Neuronal stem cell (in vitro differentiated cells): Measurements from ENCODE around the gene LRRC75A.
A peak's percentile ranks its signal among the peaks of the same experiment; 100 is the strongest.

Source experiments
- DNase-seq: peaks from one replicate; pipeline ENCODE4 v3.0.0-alpha.2; 2013; ENCODE audit warnings: low spot score
- H2AFZ ChIP-seq: one replicate; pipeline ENCODE4 v1.6.1; 2013; ENCODE audit warnings: mild to moderate bottlenecking, low read length, inconsistent platforms
- H2AK5ac ChIP-seq: 2 replicates; pipeline ENCODE4 v1.6.1; 2013; ENCODE audit warnings: low read depth, mild to moderate bottlenecking, inconsistent platforms, low read length, moderate library complexity, mixed read lengths
- H2BK120ac ChIP-seq: 2 replicates; pipeline ENCODE4 v1.6.1; 2013; ENCODE audit warnings: low read depth, mild to moderate bottlenecking, inconsistent platforms, low read length, moderate library complexity, mixed read lengths
- H2BK12ac ChIP-seq: one replicate; pipeline ENCODE4 v1.6.1; 2013; ENCODE audit warnings: low read length, inconsistent platforms
- H2BK15ac ChIP-seq: 2 replicates; pipeline ENCODE4 v1.6.1; 2013; ENCODE audit warnings: mild to moderate bottlenecking, low read length, inconsistent platforms, mixed read lengths
- H2BK5ac ChIP-seq: one replicate; pipeline ENCODE4 v1.6.1; 2013; ENCODE audit warnings: inconsistent platforms, mild to moderate bottlenecking, low read length, moderate library complexity
- H3K14ac ChIP-seq: one replicate; pipeline ENCODE4 v1.6.1; 2013; ENCODE audit warnings: low read length, inconsistent platforms
- H3K18ac ChIP-seq: 2 replicates; pipeline ENCODE4 v1.6.1; 2013; ENCODE audit warnings: low read length, inconsistent platforms
- H3K23ac ChIP-seq: 2 replicates; pipeline ENCODE4 v1.6.1; 2013; ENCODE audit warnings: low read depth, mild to moderate bottlenecking, mixed read lengths, low read length, inconsistent platforms; ENCODE audit not compliant: poor library complexity
- H3K27ac ChIP-seq: replicated peaks from 3 replicates; pipeline ENCODE4 v1.5.1; 2013; ENCODE audit warnings: low read length, inconsistent platforms
- H3K27me3 ChIP-seq, 3 experiments: 2 replicates each; pipeline ENCODE4 v1.6.1; 2013; ENCODE audit warnings: low read length in 3 of 3, mild to moderate bottlenecking in 2 of 3, inconsistent platforms in 1 of 3, low read depth in 1 of 3, mixed read lengths in 1 of 3, moderate library complexity in 1 of 3; ENCODE audit not compliant: control insufficient read depth in 3 of 3, insufficient read depth in 3 of 3
- H3K36me3 ChIP-seq, 2 donors: replicated peaks in 1 of 2; 2 replicates each; pipeline ENCODE4 v1.6.1; 2013; ENCODE audit warnings: low read length in 2 of 2; ENCODE audit not compliant: control insufficient read depth in 2 of 2, insufficient read depth in 2 of 2
- H3K4ac ChIP-seq: 2 replicates; pipeline ENCODE4 v1.6.1; 2013; ENCODE audit warnings: inconsistent platforms, mild to moderate bottlenecking, low read length, moderate library complexity
- H3K4me1 ChIP-seq, 2 donors: 1 replicate in 1 of 2; 2 replicates in 1 of 2; pipeline ENCODE4 v1.6.1; 2013; ENCODE audit warnings: low read length in 2 of 2, low read depth in 1 of 2; ENCODE audit not compliant: control insufficient read depth in 2 of 2, insufficient read depth in 1 of 2
- H3K4me2 ChIP-seq: one replicate; pipeline ENCODE4 v1.6.1; 2013; ENCODE audit warnings: mild to moderate bottlenecking, low read length, inconsistent platforms; ENCODE audit not compliant: insufficient read depth, poor library complexity, severe bottlenecking
- H3K4me3 ChIP-seq, 2 donors: 2 replicates each; pipeline ENCODE4 v1.5.1; 2013; ENCODE audit warnings: low read length in 2 of 2, mild to moderate bottlenecking in 2 of 2, inconsistent platforms in 1 of 2, moderate library complexity in 1 of 2
- H3K79me1 ChIP-seq: one replicate; pipeline ENCODE4 v1.6.1; 2013; ENCODE audit warnings: low read depth, mild to moderate bottlenecking, inconsistent platforms, low read length, moderate library complexity
- H3K9ac ChIP-seq: one replicate; pipeline ENCODE4 v1.6.1; 2013; ENCODE audit warnings: mild to moderate bottlenecking, low read depth, low read length, inconsistent platforms; ENCODE audit not compliant: poor library complexity
- H3K9me3 ChIP-seq, 2 donors: replicated peaks in 1 of 2; 2 replicates each; pipeline versions ENCODE3 to v1.6.1; 2013; ENCODE audit warnings: low read length in 2 of 2, mild to moderate bottlenecking in 2 of 2, inconsistent platforms in 1 of 2, low read depth in 1 of 2, mixed read lengths in 1 of 2, moderate library complexity in 1 of 2; ENCODE audit not compliant: control insufficient read depth in 2 of 2, insufficient read depth in 1 of 2
- H4K8ac ChIP-seq: one replicate; pipeline ENCODE4 v1.6.1; 2013; ENCODE audit warnings: low read depth, mild to moderate bottlenecking, inconsistent platforms, low read length, moderate library complexity
- H4K91ac ChIP-seq: one replicate; pipeline ENCODE4 v1.6.1; 2013; ENCODE audit warnings: low read length, low read depth, mild to moderate bottlenecking, inconsistent platforms; ENCODE audit not compliant: poor library complexity
- WGBS, 2 donors: extraction: QIAGEN DNeasy Blood & Tissue Kit; methylation state at CpG; one replicate each; pipeline ENCODE4 v1.1.7; 2013; ENCODE audit warnings: missing lambda C conversion rate in 2 of 2, mixed read lengths in 1 of 2; ENCODE audit not compliant: insufficient read length in 2 of 2, insufficient replicate concordance in 1 of 2; ENCODE audit errors: extremely low coverage in 2 of 2; 5-methylcytosine and 5-hydroxymethylcytosine counted together

Gene LRRC75A

DNA sequence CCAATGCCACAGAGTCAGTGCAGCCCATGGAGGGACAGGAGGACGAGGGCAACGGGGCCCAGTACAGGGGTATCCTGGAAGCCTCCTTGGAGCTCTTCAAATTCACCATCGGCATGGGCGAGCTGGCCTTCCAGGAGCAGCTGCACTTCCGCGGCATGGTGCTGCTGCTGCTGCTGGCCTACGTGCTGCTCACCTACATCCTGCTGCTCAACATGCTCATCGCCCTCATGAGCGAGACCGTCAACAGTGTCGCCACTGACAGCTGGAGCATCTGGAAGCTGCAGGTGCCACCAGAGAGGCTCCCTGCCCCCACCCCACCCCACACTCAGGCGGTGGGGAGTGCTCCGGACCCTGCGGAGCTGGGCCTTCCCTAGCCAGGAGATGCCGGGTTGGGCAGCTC is 60.0 kb downstream of the LRRC75A start:
- Histone ChIP-seq H2BK5ac (no peak overlapping the region), H4K8ac (no peak overlapping the region), H2AK5ac (peak overlapping the region; percentile 69), H4K91ac (peak overlapping the region; percentile 57), H3K9me3 (no peaks in the 10 kb centered on the region), H3K27ac (no peak overlapping the region), H3K23ac (peak overlapping the region; percentile 56), H3K4me2 (no peak overlapping the region), H2BK15ac (peak overlapping the region; percentile 42), H3K4me3 (no peak overlapping the region), H3K27me3 (peaks cover 0 to 4% (median 0%) of the 10 kb centered on the region in 3 experiments), H3K4me1 (peaks cover 3% of the 10 kb centered on the region in 2 donors), H3K14ac (no peak overlapping the region), H3K9ac (no peak overlapping the region), H3K36me3 (no peaks in the 10 kb centered on the region), H2AFZ (no peak overlapping the region), H3K18ac (peak overlapping the region; percentile 50), H2BK120ac (no peak overlapping the region), H3K79me1 (no peaks in the 10 kb centered on the region), H2BK12ac (peak overlapping the region; percentile 23), H3K4ac (no peak overlapping the region)
- no peak for DNase-seq
- no CpG with 5 or more reads among the region's 15 CpGs for WGBS, 2 donors

DNA sequence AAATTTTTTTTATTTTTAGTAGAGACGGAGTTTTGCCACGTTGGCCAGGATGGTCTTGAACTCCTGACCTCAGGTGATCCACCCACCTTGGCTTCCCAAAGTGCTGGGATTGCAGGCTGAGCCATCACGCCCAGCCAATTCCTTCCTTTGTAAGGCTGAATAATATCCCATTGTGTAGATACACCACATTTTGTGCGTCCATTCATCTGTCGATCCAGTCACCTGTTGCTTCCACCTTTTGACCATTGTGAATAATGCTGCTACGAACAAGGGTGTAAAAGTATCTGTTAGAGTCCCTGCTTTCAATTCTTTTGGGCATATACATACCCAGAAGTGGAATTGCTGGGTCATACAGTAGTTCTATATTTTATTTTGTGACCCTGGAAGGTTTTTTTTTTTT is 61.3 kb downstream of the LRRC75A start:
- Histone ChIP-seq H3K14ac (no peak overlapping the region), H3K9me3 (no peaks in the 10 kb centered on the region), H3K27me3 (peaks cover 0 to 4% (median 0%) of the 10 kb centered on the region in 3 experiments), H3K27ac (no peak overlapping the region), H3K4me2 (no peak overlapping the region), H4K91ac (no peak overlapping the region), H3K79me1 (no peaks in the 10 kb centered on the region), H3K9ac (no peak overlapping the region), H3K18ac (no peak overlapping the region), H3K4me1 (peaks cover 3% of the 10 kb centered on the region in 2 donors), H2BK5ac (no peak overlapping the region), H3K4me3 (no peak overlapping the region), H3K4ac (no peak overlapping the region), H2BK120ac (no peak overlapping the region), H4K8ac (no peak overlapping the region), H2AK5ac (no peak overlapping the region), H3K36me3 (no peaks in the 10 kb centered on the region), H2BK12ac (no peak overlapping the region), H2AFZ (no peak overlapping the region), H2BK15ac (no peak overlapping the region), H3K23ac (no peak overlapping the region)
- DNase-seq = no peak
- no CpG with 5 or more reads among the region's 6 CpGs for WGBS, 2 donors

DNA sequence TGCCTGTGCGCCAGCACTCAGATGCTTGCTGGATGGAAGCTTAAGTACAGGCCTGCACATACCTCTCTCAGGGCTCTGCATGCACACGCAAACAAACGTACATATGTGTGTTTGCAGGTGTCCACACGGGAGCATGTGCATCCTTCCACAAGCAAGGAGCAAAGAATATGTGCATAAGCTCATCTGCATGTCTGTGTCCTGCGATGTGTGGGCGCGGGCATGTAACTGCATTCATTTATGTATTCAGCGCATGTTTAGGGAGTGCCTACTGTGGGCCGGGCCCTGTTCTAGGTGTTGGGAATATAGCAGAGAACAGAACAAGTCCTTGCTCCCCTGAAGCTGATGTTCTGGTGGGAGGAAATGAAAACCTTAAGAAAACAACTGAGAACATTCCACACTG is 62.9 kb downstream of the LRRC75A start:
- no peaks in the 10 kb centered on the region for H3K79me1 ChIP-seq
- no peak overlapping the region for H4K91ac ChIP-seq
- peak overlapping the region; percentile 8 for H2AFZ ChIP-seq
- no peak overlapping the region for H3K9ac ChIP-seq
- H4K8ac ChIP-seq = no peak overlapping the region
- DNase-seq = no peak
- H2BK12ac ChIP-seq = no peak overlapping the region
- no CpG with 5 or more reads among the region's 9 CpGs for WGBS, 2 donors
- H3K4me1 ChIP-seq = no peaks in the 10 kb centered on the region
- H3K9me3 ChIP-seq = no peaks in the 10 kb centered on the region
- H3K27me3 ChIP-seq = no peaks in the 10 kb centered on the region
- no peak overlapping the region for H3K4me2 ChIP-seq
- no peak overlapping the region for H2AK5ac ChIP-seq
- no peak overlapping the region for H3K27ac ChIP-seq
- no peaks in the 10 kb centered on the region for H3K36me3 ChIP-seq
- H3K18ac ChIP-seq = no peak overlapping the region
- H2BK120ac ChIP-seq = no peak overlapping the region
- no peak overlapping the region for H2BK15ac ChIP-seq
- no peak overlapping the region for H2BK5ac ChIP-seq
- no peak overlapping the region for H3K4ac ChIP-seq
- no peak overlapping the region for H3K23ac ChIP-seq
- no peak overlapping the region for H3K4me3 ChIP-seq
- no peak overlapping the region for H3K14ac ChIP-seq

DNA sequence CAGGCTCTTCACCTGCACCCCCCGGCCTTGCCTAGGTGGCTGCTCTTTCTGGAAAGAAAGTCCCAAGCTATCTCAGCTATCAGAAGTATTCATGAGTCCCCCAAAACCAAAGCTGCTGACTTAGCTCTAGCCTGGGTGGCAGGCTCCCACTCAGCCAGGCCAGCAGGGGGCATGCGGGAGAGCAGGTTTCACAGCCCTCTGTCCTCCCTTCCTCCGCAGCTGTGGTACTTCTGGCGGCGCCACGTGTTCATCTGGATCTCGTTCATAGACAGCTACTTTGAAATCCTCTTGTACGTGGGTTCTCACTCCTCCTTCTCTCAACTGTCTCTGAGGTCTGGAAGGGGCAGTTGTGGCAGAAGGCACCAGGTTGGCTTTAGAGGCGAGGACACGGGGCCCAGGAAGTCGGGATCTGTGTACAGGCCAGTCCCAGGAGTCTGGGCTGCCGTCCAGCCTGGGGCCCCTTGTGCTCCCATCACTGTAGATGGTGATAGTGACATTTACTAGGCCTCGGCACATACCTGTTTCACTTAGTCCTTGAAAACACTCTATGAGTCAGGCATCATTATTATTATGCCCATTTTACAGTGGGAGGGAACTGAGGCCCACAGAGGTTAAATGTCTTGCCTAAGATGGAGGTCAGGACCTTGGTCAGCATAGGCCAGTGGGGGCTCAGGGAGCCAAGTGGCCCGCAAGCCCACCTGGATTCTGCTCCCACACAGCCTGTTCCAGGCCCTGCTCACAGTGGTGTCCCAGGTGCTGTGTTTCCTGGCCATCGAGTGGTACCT is 63.7 kb downstream of the LRRC75A start:
- Histone ChIP-seq H3K4ac (no peak overlapping the region), H3K9me3 (no peaks in the 10 kb centered on the region), H2AFZ (peak overlapping the region; percentile 74), H2BK12ac (peak overlapping the region; percentile 63), H3K23ac (peak overlapping the region; percentile 16), H3K4me1 (no peaks in the 10 kb centered on the region), H3K36me3 (no peaks in the 10 kb centered on the region), H3K4me2 (no peak overlapping the region), H3K4me3 (no peak overlapping the region), H2BK120ac (no peak overlapping the region), H2AK5ac (peak overlapping the region; percentile 73), H3K14ac (peak overlapping the region; percentile 4), H4K8ac (no peak overlapping the region), H3K79me1 (no peaks in the 10 kb centered on the region), H3K27me3 (peaks cover 0 to 2% (median 0%) of the 10 kb centered on the region in 3 experiments), H3K9ac (no peak overlapping the region), H2BK15ac (peak overlapping the region; percentile 63), H2BK5ac (peak overlapping the region; percentile 32), H3K27ac (no peak overlapping the region), H4K91ac (no peak overlapping the region), H3K18ac (peak overlapping the region; percentile 85)
- no peak for DNase-seq
- WGBS, 2 donors = no CpG with 5 or more reads among the region's 15 CpGs
